AG04449 (cell line): Measurements from ENCODE around the gene GYS1.

Experiments
- CTCF ChIA-PET: fragments of 350-600 bp; formaldehyde crosslinking; extraction: SDS; loops from one replicate; lab custom pipeline; 2021; ENCODE audit warnings: antibody characterized with exemption; lab: Yijun Ruan, JAX
- POLR2A ChIA-PET: fragments of 400-600, 350-600 bp; formaldehyde crosslinking; extraction: SDS; loops from one replicate; lab custom pipeline; 2020; ENCODE audit warnings: antibody characterized with exemption, inconsistent platforms; lab: Yijun Ruan, JAX
- DNase-seq: peaks from one replicate; pipeline ENCODE4 v3.0.0-alpha.2; 2010; ENCODE audit warnings: low read depth, low spot score
- H3K4me3 ChIP-seq: 2 replicates; pipeline ENCODE4 v1.5.1; 2011; ENCODE audit warnings: low read depth, mild to moderate bottlenecking, control low read depth, low read length
- TF ChIP-seq, protein P1 (sequence below): IDR thresholded peaks from one replicate; pipeline ENCODE4 v1.5.1; 2011; ENCODE audit warnings: mild to moderate bottlenecking, moderate library complexity, low read length, control low read depth, inconsistent platforms; ENCODE audit not compliant: insufficient read depth; ENCODE audit errors: missing control alignments

The GYS1 gene

DNA sequence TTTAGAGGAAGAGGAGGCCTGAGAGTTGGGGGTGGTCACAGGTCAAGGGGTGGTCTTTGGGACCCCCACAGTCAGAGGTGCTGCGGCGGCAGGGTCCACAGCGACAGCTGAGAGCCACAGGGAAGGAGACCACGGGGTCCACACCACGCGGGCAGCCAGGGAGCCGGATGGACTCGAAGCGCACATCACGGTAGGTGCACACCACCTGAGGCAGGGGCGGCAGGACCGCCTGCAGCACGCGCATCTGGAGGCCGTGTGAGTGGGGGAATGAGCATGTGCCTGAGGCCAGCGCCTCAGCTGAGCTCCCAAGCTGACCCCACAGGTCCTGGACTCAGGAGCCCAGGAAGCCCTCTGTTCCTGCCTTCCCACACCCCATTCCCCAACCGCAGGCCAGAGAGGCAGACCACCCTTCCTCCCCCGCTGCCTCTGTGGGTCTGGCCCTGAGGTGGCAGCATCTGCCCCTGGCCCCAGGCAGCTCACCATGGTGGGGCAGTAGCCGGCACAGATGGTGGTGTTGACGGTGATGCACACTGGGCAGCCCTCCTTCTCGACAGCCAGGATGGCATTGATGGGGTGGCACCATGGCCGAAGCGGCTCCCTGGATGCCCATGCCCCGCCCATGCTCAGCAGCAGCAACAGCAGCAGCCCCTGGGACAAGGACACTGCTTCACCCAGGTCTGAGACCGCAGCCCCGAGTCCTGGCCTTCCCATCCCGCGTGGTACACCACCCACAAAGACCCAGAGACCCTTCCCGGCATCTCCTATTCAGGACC lies 23.1 kb upstream of the GYS1 start:
- TF ChIP-seq, protein P1, sequence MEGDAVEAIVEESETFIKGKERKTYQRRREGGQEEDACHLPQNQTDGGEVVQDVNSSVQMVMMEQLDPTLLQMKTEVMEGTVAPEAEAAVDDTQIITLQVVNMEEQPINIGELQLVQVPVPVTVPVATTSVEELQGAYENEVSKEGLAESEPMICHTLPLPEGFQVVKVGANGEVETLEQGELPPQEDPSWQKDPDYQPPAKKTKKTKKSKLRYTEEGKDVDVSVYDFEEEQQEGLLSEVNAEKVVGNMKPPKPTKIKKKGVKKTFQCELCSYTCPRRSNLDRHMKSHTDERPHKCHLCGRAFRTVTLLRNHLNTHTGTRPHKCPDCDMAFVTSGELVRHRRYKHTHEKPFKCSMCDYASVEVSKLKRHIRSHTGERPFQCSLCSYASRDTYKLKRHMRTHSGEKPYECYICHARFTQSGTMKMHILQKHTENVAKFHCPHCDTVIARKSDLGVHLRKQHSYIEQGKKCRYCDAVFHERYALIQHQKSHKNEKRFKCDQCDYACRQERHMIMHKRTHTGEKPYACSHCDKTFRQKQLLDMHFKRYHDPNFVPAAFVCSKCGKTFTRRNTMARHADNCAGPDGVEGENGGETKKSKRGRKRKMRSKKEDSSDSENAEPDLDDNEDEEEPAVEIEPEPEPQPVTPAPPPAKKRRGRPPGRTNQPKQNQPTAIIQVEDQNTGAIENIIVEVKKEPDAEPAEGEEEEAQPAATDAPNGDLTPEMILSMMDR = no peak
- ChIA-PET CTCF (interaction anchor here (0.8 to 11.0 kb wide), 2 partner anchors 17 to 24 kb away, joined by 3 to 146 read pairs; no protein-coding TSS in a partner anchor), POLR2A (no interaction called here)
- DNase-seq = no peak
- no peak overlapping the region for H3K4me3 ChIP-seq

DNA sequence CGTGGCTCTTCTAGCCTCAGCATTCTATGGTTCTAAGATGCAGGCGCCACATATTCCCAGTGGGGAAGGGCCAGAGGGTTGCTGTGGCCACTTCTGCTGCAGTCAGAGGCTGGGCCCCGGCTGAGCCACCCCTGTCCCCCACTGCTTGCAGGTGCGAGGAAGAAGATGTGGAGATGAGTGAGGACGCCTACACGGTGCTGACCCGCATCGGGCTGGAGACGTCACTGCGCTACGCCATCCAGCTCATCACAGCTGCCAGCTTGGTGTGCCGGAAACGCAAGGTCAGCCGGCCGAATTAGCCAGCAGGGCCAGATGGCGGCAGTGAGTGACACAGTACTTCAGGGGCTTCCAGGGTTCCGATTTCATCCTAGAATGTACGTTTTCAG lies 21.8 kb upstream of the GYS1 start:
- POLR2A ChIA-PET = no interaction called here
- TF ChIP-seq, protein P1 = no peak
- H3K4me3 ChIP-seq = no peak overlapping the region
- DNase-seq = no peak
- CTCF ChIA-PET = interaction anchor here (1.3 to 11.0 kb wide), 2 partner anchors 13 to 16 kb away, joined by 3 to 146 read pairs; no protein-coding TSS in a partner anchor

DNA sequence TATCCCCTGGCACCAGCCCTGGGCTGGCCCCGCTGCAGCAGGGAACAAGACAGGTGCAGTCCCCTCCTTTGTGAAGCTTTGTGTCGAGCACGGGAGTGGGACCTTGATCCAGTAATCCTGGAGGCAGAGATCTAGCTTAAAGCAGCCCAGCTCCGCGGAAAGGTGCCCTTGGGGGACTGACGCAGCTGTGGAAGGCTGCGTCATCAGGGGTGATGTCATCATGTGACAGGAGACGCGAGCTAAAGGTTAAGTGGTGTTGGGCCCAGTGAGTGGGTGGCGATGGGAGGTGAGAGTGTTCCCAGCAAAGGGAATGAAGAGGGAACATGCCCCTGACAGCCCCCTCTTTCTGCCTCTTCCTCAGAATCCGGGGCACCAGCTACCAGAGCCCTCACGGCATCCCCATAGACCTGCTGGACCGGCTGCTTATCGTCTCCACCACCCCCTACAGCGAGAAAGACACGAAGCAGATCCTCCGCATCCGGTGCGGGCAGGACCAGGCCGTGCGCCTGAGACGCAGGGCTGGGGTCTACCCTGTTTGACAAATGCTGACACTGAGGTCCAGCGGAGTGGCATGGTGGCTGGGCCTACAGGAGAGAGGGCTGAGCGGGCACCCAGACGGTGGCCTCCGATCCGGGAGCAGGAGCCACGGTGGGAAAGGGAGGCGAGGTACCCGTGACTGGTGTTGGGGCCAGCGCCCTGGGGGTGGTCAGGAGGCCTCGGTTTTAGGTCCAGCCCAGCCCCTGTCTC lies 21.2 kb upstream of the GYS1 start:
- no peak overlapping the region for H3K4me3 ChIP-seq
- POLR2A ChIA-PET = interaction anchor here (0.7 to 1.2 kb wide), 2 partner anchors 21 to 47 kb away, joined by 3 read pairs; partner anchors contain the start of gene GYS1
- no peak for DNase-seq
- CTCF ChIA-PET = interaction anchor here (1.2 to 11.0 kb wide), 4 partner anchors 12 to 212 kb away, joined by 3 to 146 read pairs (median 10); partner anchors contain the start of genes GYS1 and RUVBL2
- TF ChIP-seq, protein P1 = no peak

DNA sequence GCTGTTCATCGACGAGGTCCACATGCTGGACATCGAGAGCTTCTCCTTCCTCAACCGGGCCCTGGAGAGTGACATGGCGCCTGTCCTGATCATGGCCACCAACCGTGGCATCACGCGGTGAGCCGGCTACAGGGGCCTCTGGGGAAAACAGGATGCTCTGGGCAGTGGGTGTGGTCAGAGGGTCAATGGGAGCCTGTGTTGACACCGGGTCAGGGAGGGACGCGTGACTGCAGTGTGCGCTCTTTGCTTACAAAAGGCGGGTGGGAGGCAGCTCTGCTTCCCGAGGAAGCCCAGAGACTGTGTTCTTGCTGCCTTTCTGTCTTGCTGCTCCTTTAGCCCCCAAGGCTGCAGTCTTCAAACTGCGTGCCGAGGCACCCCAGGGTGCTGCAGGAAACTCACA lies 18.1 kb upstream of the GYS1 start:
- no peak overlapping the region for H3K4me3 ChIP-seq
- POLR2A ChIA-PET = no interaction called here
- no peak for DNase-seq
- TF ChIP-seq, protein P1 = no peak
- CTCF ChIA-PET = interaction anchor here (11.0 kb wide), 1 partner anchor 12 kb away, joined by 146 read pairs; no protein-coding TSS in a partner anchor

DNA sequence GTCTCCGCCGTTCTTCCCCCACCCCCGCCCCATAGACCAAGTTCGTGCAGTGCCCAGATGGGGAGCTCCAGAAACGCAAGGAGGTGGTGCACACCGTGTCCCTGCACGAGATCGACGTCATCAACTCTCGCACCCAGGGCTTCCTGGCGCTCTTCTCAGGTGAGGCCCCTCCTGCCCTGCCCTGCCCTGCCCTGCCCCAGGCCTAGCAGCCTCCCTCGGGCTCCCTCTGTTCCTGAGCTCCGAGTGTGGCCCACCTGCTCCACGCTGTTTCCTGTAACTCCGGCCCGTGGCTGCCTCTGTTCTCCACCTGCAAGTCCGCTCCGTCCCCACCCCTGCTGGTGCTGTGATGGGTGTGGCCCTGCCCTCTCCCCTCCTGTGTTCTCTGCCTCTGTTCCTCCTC lies 17.3 kb upstream of the GYS1 start:
- no peak overlapping the region for H3K4me3 ChIP-seq
- POLR2A ChIA-PET = no interaction called here
- TF ChIP-seq, protein P1 = no peak
- DNase-seq = no peak
- CTCF ChIA-PET = interaction anchor here (3.3 to 11.0 kb wide), 2 partner anchors 11 to 17 kb away, joined by 15 to 146 read pairs; partner anchors contain the start of genes GYS1 and RUVBL2
